Neuronal stem cell (in vitro differentiated cells): ENCODE data around the gene GALNTL6.

Experiments used
- DNase-seq: peaks from one replicate; pipeline ENCODE4 v3.0.0-alpha.2; 2013; ENCODE audit warnings: low spot score
- H2AFZ ChIP-seq: one replicate; pipeline ENCODE4 v1.6.1; 2013; ENCODE audit warnings: mild to moderate bottlenecking, low read length, inconsistent platforms
- H2AK5ac ChIP-seq: 2 replicates; pipeline ENCODE4 v1.6.1; 2013; ENCODE audit warnings: low read depth, mild to moderate bottlenecking, inconsistent platforms, low read length, moderate library complexity, mixed read lengths
- H2BK120ac ChIP-seq: 2 replicates; pipeline ENCODE4 v1.6.1; 2013; ENCODE audit warnings: low read depth, mild to moderate bottlenecking, inconsistent platforms, low read length, moderate library complexity, mixed read lengths
- H2BK12ac ChIP-seq: one replicate; pipeline ENCODE4 v1.6.1; 2013; ENCODE audit warnings: low read length, inconsistent platforms
- H2BK15ac ChIP-seq: 2 replicates; pipeline ENCODE4 v1.6.1; 2013; ENCODE audit warnings: mild to moderate bottlenecking, low read length, inconsistent platforms, mixed read lengths
- H2BK5ac ChIP-seq: one replicate; pipeline ENCODE4 v1.6.1; 2013; ENCODE audit warnings: inconsistent platforms, mild to moderate bottlenecking, low read length, moderate library complexity
- H3K14ac ChIP-seq: one replicate; pipeline ENCODE4 v1.6.1; 2013; ENCODE audit warnings: low read length, inconsistent platforms
- H3K18ac ChIP-seq: 2 replicates; pipeline ENCODE4 v1.6.1; 2013; ENCODE audit warnings: low read length, inconsistent platforms
- H3K23ac ChIP-seq: 2 replicates; pipeline ENCODE4 v1.6.1; 2013; ENCODE audit warnings: low read depth, mild to moderate bottlenecking, mixed read lengths, low read length, inconsistent platforms; ENCODE audit not compliant: poor library complexity
- H3K27ac ChIP-seq: replicated peaks from 3 replicates; pipeline ENCODE4 v1.5.1; 2013; ENCODE audit warnings: low read length, inconsistent platforms
- H3K27me3 ChIP-seq, 3 experiments: 2 replicates each; pipeline ENCODE4 v1.6.1; 2013; ENCODE audit warnings: low read length in 3 of 3, mild to moderate bottlenecking in 2 of 3, inconsistent platforms in 1 of 3, low read depth in 1 of 3, mixed read lengths in 1 of 3, moderate library complexity in 1 of 3; ENCODE audit not compliant: control insufficient read depth in 3 of 3, insufficient read depth in 3 of 3
- H3K36me3 ChIP-seq, 2 donors: replicated peaks in 1 of 2; 2 replicates each; pipeline ENCODE4 v1.6.1; 2013; ENCODE audit warnings: low read length in 2 of 2; ENCODE audit not compliant: control insufficient read depth in 2 of 2, insufficient read depth in 2 of 2
- H3K4ac ChIP-seq: 2 replicates; pipeline ENCODE4 v1.6.1; 2013; ENCODE audit warnings: inconsistent platforms, mild to moderate bottlenecking, low read length, moderate library complexity
- H3K4me1 ChIP-seq, 2 donors: 1 replicate in 1 of 2; 2 replicates in 1 of 2; pipeline ENCODE4 v1.6.1; 2013; ENCODE audit warnings: low read length in 2 of 2, low read depth in 1 of 2; ENCODE audit not compliant: control insufficient read depth in 2 of 2, insufficient read depth in 1 of 2
- H3K4me2 ChIP-seq: one replicate; pipeline ENCODE4 v1.6.1; 2013; ENCODE audit warnings: mild to moderate bottlenecking, low read length, inconsistent platforms; ENCODE audit not compliant: insufficient read depth, poor library complexity, severe bottlenecking
- H3K4me3 ChIP-seq, 2 donors: 2 replicates each; pipeline ENCODE4 v1.5.1; 2013; ENCODE audit warnings: low read length in 2 of 2, mild to moderate bottlenecking in 2 of 2, inconsistent platforms in 1 of 2, moderate library complexity in 1 of 2
- H3K79me1 ChIP-seq: one replicate; pipeline ENCODE4 v1.6.1; 2013; ENCODE audit warnings: low read depth, mild to moderate bottlenecking, inconsistent platforms, low read length, moderate library complexity
- H3K9ac ChIP-seq: one replicate; pipeline ENCODE4 v1.6.1; 2013; ENCODE audit warnings: mild to moderate bottlenecking, low read depth, low read length, inconsistent platforms; ENCODE audit not compliant: poor library complexity
- H3K9me3 ChIP-seq, 2 donors: replicated peaks in 1 of 2; 2 replicates each; pipeline versions ENCODE3 to v1.6.1; 2013; ENCODE audit warnings: low read length in 2 of 2, mild to moderate bottlenecking in 2 of 2, inconsistent platforms in 1 of 2, low read depth in 1 of 2, mixed read lengths in 1 of 2, moderate library complexity in 1 of 2; ENCODE audit not compliant: control insufficient read depth in 2 of 2, insufficient read depth in 1 of 2
- H4K8ac ChIP-seq: one replicate; pipeline ENCODE4 v1.6.1; 2013; ENCODE audit warnings: low read depth, mild to moderate bottlenecking, inconsistent platforms, low read length, moderate library complexity
- H4K91ac ChIP-seq: one replicate; pipeline ENCODE4 v1.6.1; 2013; ENCODE audit warnings: low read length, low read depth, mild to moderate bottlenecking, inconsistent platforms; ENCODE audit not compliant: poor library complexity
- WGBS, 2 donors: extraction: QIAGEN DNeasy Blood & Tissue Kit; methylation state at CpG; one replicate each; pipeline ENCODE4 v1.1.7; 2013; ENCODE audit warnings: missing lambda C conversion rate in 2 of 2, mixed read lengths in 1 of 2; ENCODE audit not compliant: insufficient read length in 2 of 2, insufficient replicate concordance in 1 of 2; ENCODE audit errors: extremely low coverage in 2 of 2; 5-methylcytosine and 5-hydroxymethylcytosine counted together

Gene GALNTL6

DNA sequence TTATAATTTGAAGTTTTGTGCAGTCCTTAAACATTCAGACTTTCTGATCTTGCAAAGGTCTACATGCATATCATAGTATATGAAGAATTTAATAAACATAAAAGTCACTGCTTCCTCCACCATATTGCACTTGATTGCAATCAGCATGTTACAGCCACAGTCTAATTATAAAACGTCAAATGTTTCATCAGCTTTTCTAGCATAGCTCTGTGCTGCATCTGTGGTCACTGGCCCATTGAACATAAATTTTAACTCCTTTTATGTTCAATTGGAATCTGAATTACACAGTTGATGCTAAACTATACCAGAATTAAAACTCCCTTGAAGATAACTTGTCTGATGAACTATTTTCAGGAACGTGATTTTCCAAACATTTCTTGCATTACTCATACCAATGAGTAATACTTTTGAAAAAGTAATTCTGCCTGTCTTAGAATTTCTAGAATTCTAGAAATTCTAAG lies 329.1 kb downstream of the GALNTL6 start:
- Histone ChIP-seq H2BK12ac (no peak overlapping the region), H3K18ac (no peak overlapping the region), H3K4me3 (no peak overlapping the region), H4K8ac (no peak overlapping the region), H3K4me2 (no peak overlapping the region), H3K27me3 (no peaks in the 10 kb centered on the region), H2AK5ac (no peak overlapping the region), H2BK120ac (no peak overlapping the region), H4K91ac (no peak overlapping the region), H2AFZ (no peak overlapping the region), H3K79me1 (no peaks in the 10 kb centered on the region), H3K36me3 (no peaks in the 10 kb centered on the region), H3K4me1 (no peaks in the 10 kb centered on the region), H3K9me3 (no peaks in the 10 kb centered on the region), H3K27ac (no peak overlapping the region), H2BK15ac (no peak overlapping the region), H3K23ac (no peak overlapping the region), H3K9ac (no peak overlapping the region), H3K4ac (no peak overlapping the region), H2BK5ac (no peak overlapping the region), H3K14ac (no peak overlapping the region)
- WGBS, 2 donors = no CpG with 5 or more reads among the region's 2 CpGs
- no peak for DNase-seq

- WGBS, 2 donors = no CpG with 5 or more reads among the region's 3 CpGs
Observed at GRCh38 chr4:172143605-172144314, 330.6 kb downstream of the GALNTL6 start.

GRCh38 chr4:172147687-172148086 lies 334.5 kb downstream of the GALNTL6 start:
- WGBS, 2 donors = no CpG with 5 or more reads among the region's 2 CpGs
- no peak for DNase-seq
- H3K4me3 ChIP-seq = no peak overlapping the region
- H3K27ac ChIP-seq = no peak overlapping the region
- no peaks in the 10 kb centered on the region for H3K79me1 ChIP-seq
- no peak overlapping the region for H2AK5ac ChIP-seq
- H2BK120ac ChIP-seq = no peak overlapping the region
- no peak overlapping the region for H4K91ac ChIP-seq
- no peak overlapping the region for H2BK5ac ChIP-seq
- no peaks in the 10 kb centered on the region for H3K36me3 ChIP-seq
- peaks cover 0 to 4% of the 10 kb centered on the region in 2 donors for H3K4me1 ChIP-seq
- H3K23ac ChIP-seq = no peak overlapping the region
- no peak overlapping the region for H3K9ac ChIP-seq
- H3K9me3 ChIP-seq = no peaks in the 10 kb centered on the region
- H3K14ac ChIP-seq = no peak overlapping the region
- no peak overlapping the region for H3K18ac ChIP-seq
- no peaks in the 10 kb centered on the region for H3K27me3 ChIP-seq
- H2BK15ac ChIP-seq = no peak overlapping the region
- H2BK12ac ChIP-seq = no peak overlapping the region
- H3K4me2 ChIP-seq = no peak overlapping the region
- no peak overlapping the region for H3K4ac ChIP-seq
- no peak overlapping the region for H4K8ac ChIP-seq
- no peak overlapping the region for H2AFZ ChIP-seq

More at GRCh38 chr4:172143605-172144314, 330.6 kb downstream of the GALNTL6 start:
- H3K4me3 ChIP-seq = no peak overlapping the region
- no peak overlapping the region for H2BK15ac ChIP-seq
- H3K27ac ChIP-seq = no peak overlapping the region
- H3K4me2 ChIP-seq = no peak overlapping the region
- no peak overlapping the region for H3K4ac ChIP-seq
- H4K91ac ChIP-seq = no peak overlapping the region
- no peak overlapping the region for H2BK5ac ChIP-seq
- H2BK120ac ChIP-seq = no peak overlapping the region
- no peak overlapping the region for H4K8ac ChIP-seq
- no peak overlapping the region for H3K18ac ChIP-seq
- no peaks in the 10 kb centered on the region for H3K4me1 ChIP-seq
- H3K9me3 ChIP-seq = no peaks in the 10 kb centered on the region
- H3K14ac ChIP-seq = no peak overlapping the region
- H2AFZ ChIP-seq = no peak overlapping the region
- H3K36me3 ChIP-seq = no peaks in the 10 kb centered on the region
- H2AK5ac ChIP-seq = no peak overlapping the region
- no peaks in the 10 kb centered on the region for H3K79me1 ChIP-seq
- H3K23ac ChIP-seq = no peak overlapping the region
- no peak overlapping the region for H3K9ac ChIP-seq
- no peak overlapping the region for H2BK12ac ChIP-seq
- no peak for DNase-seq
- H3K27me3 ChIP-seq = no peaks in the 10 kb centered on the region

DNA sequence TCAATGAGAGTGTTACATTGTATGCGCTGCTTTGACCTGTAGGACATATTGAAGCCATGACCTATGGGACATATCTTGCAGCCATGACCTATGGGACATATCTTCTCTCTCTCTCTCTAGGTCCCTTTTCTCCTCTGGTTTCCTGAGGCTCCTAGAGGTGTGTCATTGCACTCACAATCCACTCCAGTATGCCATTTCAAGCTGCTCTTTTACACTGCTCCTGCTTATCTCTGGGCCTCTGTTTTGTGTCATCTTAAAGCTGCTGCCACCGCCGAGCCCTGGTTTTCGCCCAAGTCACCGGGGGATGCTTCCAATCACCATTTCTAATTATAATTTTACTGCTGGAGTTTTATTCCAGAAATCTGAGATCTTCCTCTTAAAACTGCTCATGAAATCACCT lies 336.1 kb downstream of the GALNTL6 start:
- Histone ChIP-seq H3K27ac (no peak overlapping the region), H3K36me3 (no peaks in the 10 kb centered on the region), H2AK5ac (no peak overlapping the region), H3K4me3 (no peak overlapping the region), H3K9ac (no peak overlapping the region), H2BK15ac (no peak overlapping the region), H3K14ac (no peak overlapping the region), H3K79me1 (no peaks in the 10 kb centered on the region), H3K4me1 (peaks cover 0 to 4% of the 10 kb centered on the region in 2 donors), H2BK120ac (no peak overlapping the region), H4K8ac (no peak overlapping the region), H3K9me3 (no peaks in the 10 kb centered on the region), H3K4ac (no peak overlapping the region), H3K27me3 (no peaks in the 10 kb centered on the region), H3K4me2 (no peak overlapping the region), H4K91ac (no peak overlapping the region), H3K23ac (no peak overlapping the region), H2BK5ac (no peak overlapping the region), H3K18ac (no peak overlapping the region), H2AFZ (no peak overlapping the region), H2BK12ac (no peak overlapping the region)
- no CpG with 5 or more reads among the region's 5 CpGs for WGBS, 2 donors
- no peak for DNase-seq
